Measurements from ENCODE around the gene PHF23.

Gene PHF23

DNA sequence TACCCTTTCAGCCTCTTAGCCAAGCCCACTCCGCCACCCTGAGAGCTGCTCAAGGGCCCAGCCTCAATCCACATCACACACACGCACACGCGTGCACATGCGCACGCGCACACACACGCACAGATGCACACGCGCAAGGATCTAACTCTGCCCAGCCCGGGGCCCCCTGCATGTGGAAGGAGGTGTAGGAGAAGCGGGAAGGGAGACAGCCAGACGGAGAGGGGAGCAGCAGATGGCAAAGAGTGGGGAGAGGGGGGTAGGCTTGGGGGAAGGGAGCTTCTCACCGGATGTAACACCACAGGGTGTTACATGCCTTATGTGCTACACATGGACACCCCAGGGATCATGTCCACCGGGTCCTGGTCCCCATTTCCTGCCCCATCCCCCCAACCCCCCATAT lies 34.9 kb downstream of the PHF23 start:
- no peak for TF ChIP-seq POLR2A (IDR thresholded peaks at IDR 0.05; ENCODE audit: low read depth, low read length)
- DNase-seq (ENCODE audit: insufficient read length, low spot score) = no peak
- no peak for FAIRE-seq

DNA sequence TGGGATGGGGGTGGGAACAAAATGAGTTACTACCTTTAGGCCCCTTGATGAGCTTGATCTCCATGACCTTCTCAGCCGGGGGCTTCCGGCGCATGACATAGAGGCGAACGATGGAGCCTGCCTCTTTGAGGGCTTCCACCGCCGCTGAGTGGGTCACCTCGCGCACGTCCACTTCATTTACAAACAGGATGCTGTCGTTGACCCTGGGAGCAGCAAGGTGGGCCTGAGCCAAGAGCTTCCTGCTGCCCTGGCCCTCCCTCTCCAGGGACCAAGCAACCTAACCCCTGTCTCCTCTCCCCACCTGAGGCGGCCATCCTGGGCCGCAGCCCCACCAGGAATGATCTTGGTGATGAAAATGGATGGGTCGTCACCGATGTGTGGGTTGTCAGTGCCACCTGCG lies 35.9 kb downstream of the PHF23 start:
- no peak for TF ChIP-seq POLR2A (IDR thresholded peaks at IDR 0.05; ENCODE audit: low read depth, low read length)
- no peak for FAIRE-seq

GRCh38 chr17:7196651-7197401 lies 42.4 kb downstream of the PHF23 start:
- FAIRE-seq (no peak), DNase-seq (ENCODE audit: insufficient read length, low spot score) (no peak)
- no peak for TF ChIP-seq POLR2A (IDR thresholded peaks at IDR 0.05; ENCODE audit: low read depth, low read length)

More for the DNA sequence above, 35.9 kb downstream of the PHF23 start:
- DNase-seq (ENCODE audit: insufficient read length, low spot score) = no peak

- FAIRE-seq (no peak), DNase-seq (ENCODE audit: insufficient read length, low spot score) (no peak)
- TF ChIP-seq POLR2A (IDR thresholded peaks at IDR 0.05; ENCODE audit: low read depth, low read length) = no peak
These were observed 43.3 kb downstream of the PHF23 start for GRCh38 chr17:7195971-7196370.

DNA sequence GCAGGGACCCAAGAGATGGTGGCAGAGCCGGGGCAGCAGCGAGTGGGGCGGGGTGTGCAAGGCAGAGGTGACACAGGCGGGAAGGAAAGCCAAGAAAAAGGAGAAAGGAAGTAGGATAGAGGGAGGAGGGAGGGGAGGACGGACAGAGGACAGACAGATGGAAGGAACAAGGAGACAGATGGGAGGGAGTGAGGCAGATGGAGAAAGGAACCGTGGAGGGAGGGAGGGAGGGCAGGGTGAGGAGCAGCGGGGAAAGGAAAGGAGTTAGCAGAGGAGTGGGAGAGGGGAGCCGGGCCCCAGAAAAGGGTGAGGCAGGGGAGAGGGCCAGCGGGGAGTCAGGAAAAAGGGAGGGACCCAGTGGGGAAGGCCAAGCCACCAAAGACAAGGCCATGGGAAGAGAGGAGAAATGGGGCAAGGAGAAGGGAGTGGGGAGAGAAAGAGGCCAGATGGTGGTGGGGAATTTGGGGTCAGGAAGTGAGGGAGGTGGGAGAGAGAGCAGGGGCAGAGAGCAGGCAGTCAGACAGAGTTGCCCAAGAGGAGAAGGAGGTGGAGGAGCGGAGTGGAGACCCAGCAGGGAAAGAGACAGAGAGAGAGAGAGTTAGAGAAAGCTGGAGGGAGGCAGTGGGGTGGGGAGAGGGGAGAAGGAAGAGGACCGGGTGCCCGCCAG lies 46.9 kb downstream of the PHF23 start:
- DNase-seq (ENCODE audit: insufficient read length, low spot score) = no peak
- TF ChIP-seq POLR2A (IDR thresholded peaks at IDR 0.05; ENCODE audit: low read depth, low read length) = no peak
- FAIRE-seq = no peak

DNA sequence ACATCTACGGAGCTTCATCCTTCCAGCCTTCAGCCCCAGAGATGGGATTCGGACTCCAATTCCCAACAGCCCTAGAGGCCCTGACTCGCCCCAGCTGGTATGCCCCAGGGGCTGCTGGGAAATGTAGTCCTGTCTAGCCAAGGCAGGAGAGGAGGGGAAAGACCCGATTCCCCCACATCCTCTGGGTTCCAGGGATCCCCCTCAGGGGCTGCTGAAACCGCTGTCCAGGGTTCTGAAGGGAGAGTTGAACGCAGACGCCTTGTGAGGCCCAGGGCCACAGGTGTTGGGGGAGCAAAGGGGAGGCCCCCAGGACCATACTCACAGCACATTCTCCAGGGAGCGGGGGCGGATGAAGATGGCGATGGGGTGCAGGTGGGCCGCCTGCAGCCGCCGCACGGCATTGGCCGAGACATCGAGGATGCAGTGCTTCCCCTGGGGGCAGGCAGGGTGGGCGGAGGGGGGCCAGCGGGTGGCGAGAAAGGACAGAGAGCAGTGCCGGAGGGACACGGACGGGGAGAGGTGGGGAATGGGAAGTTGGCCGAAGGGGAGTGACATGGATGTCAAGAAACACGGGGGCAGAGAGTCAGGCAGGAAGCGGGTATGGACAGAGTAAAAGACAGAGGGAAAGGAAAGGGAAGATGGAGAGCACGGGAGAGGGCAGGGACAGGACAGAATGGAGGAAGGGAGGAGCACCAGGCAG lies 47.5 kb downstream of the PHF23 start:
- DNase-seq (ENCODE audit: insufficient read length, low spot score) = peak; percentile 83
- FAIRE-seq = no peak
- TF ChIP-seq POLR2A (IDR thresholded peaks at IDR 0.05; ENCODE audit: low read depth, low read length) = no peak

GRCh38 chr17:7191069-7191468 lies 48.2 kb downstream of the PHF23 start:
- no peak for TF ChIP-seq POLR2A (IDR thresholded peaks at IDR 0.05; ENCODE audit: low read depth, low read length)
- FAIRE-seq = no peak

GRCh38 chr17:7190276-7190917 lies 48.9 kb downstream of the PHF23 start:
- no peak for TF ChIP-seq POLR2A (IDR thresholded peaks at IDR 0.05; ENCODE audit: low read depth, low read length)
- FAIRE-seq = no peak
- DNase-seq (ENCODE audit: insufficient read length, low spot score) = no peak

More at GRCh38 chr17:7191069-7191468, 48.2 kb downstream of the PHF23 start:
- DNase-seq (ENCODE audit: insufficient read length, low spot score) = no peak

- TF ChIP-seq POLR2A (IDR thresholded peaks at IDR 0.05; ENCODE audit: low read depth, low read length) = no peak
- FAIRE-seq (no peak), DNase-seq (ENCODE audit: insufficient read length, low spot score) (no peak)
These were observed 53.0 kb downstream of the PHF23 start for GRCh38 chr17:7186241-7186640.
